IPS-18c (cell line): Measurements from ENCODE around the gene SERPINA12.

ENCODE experiments used
- H3K4me3 ChIP-seq: 2 replicates; pipeline ENCODE4 v1.7.0; 2013; ENCODE audit warnings: low read depth, mild to moderate bottlenecking, low read length, moderate library complexity; ENCODE audit not compliant: insufficient read depth
- H3K9me3 ChIP-seq: one replicate; pipeline ENCODE4 v1.6.1; 2013; ENCODE audit warnings: mild to moderate bottlenecking, low read length, moderate library complexity; ENCODE audit not compliant: control insufficient read depth, insufficient read depth

SERPINA12 gene, protein sequence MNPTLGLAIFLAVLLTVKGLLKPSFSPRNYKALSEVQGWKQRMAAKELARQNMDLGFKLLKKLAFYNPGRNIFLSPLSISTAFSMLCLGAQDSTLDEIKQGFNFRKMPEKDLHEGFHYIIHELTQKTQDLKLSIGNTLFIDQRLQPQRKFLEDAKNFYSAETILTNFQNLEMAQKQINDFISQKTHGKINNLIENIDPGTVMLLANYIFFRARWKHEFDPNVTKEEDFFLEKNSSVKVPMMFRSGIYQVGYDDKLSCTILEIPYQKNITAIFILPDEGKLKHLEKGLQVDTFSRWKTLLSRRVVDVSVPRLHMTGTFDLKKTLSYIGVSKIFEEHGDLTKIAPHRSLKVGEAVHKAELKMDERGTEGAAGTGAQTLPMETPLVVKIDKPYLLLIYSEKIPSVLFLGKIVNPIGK

DNA sequence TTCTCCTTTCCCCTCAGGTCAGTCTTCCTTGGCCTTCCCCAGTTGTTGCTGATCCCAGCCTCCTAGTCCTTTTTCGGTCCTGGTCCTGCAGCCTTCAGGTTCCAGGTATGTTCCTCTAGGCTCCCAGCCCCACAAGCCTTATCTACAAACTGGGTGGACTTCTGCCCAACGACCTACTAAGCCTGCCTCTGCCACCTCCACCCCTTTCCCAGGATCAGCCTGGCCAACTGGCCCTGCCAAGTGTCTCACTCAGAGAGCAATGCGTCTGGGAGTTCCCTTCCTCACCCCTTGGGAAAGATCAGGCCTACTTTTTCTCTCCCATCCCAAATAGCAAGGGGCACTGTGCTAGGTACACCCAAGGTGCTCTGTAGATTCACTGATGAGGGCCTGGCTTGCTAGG, at the start of gene SERPINA12:
TSS of gene SERPINA12 (minus strand) at position 114 of the 400 bp plus-strand sequence. CDS start 11,072 bp downstream, outside the sequence.
- Histone ChIP-seq H3K9me3 (no peaks in the 10 kb centered on the region), H3K4me3 (no peak within 1 kb of the TSS)

DNA sequence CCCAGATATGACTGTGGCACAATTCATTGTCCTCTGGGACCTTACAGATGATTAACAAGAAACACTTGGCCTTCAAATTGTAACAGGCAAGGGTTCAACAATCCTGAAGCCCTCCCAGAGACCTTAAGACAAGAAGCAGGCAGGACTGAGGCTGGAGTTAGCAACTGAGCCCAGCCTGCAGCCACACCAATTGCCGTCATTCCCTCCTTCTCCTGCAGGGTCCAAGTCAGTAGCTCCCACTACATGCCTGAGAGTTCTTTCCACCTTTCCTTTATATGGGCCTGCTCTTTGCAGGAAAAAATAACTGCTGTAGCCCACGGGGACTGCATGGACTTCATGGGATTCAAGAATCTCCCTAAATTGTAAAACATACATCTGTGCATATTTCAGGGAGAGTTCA, 49.6 kb upstream of the SERPINA12 start:
- peaks cover 2% of the 10 kb centered on the region for H3K9me3 ChIP-seq
- no peak overlapping the region for H3K4me3 ChIP-seq

DNA sequence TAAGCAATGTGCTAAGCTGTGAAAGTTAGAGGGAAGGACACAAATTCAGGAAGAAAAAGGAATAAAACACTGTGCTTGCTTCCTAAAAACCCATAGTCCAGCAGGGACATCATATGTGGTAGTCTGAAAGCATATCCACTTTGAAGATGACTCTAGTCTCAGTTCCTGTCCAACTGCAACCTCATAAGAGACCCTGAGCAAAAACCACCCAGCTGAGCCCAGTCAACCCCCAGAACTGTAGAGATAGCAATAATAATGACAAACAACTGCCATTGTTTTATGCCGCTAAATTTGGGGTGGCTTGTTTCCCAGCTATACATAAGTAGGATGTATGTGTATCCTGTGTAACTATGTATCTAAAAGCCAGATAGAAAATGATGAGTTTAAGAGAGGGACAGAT, 48.1 kb upstream of the SERPINA12 start:
- Histone ChIP-seq H3K9me3 (peaks cover 2% of the 10 kb centered on the region), H3K4me3 (no peak overlapping the region)

DNA sequence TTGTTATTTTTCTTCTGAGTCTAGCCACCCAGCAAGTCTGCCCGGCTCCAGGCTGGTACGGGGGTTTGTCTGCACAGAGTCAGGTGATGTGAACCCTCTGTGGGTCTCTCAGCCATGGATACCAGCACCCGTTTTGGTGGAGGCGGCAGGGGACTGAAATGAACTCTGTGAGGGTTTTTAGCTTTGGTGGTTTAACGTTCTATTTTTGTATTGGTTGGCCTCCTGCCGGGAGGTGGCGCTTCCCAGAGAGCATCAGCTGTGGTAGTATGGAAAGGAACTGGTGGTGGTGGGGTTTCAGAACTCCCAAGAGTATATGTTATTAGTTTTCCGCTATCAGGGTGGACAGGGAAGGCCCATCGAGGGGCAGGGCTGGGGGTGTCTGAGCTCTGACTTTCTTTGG, 46.7 kb upstream of the SERPINA12 start:
- peaks cover 2% of the 10 kb centered on the region for H3K9me3 ChIP-seq

DNA sequence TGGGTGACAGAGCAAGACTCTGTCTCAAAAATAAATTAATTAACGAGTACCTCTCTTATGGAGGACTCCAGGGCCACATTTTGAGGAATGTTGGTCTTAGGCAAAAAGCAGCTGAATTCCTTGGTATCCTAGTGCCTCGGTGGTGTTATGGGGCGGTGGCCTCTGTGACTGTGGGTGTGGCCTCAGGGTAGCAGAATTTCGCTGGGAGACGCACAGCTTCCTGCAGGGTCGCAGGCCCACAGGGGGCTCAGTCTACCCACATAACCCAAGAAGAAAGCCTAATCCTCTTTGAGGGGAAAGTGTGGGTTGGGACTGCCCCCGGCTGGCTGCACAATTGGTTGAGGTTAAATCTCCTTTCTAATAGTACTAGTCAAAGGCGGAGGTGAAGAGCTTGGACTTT, 40.8 kb upstream of the SERPINA12 start:
- Histone ChIP-seq H3K4me3 (no peak overlapping the region), H3K9me3 (no peaks in the 10 kb centered on the region)

More for the DNA sequence above, 46.7 kb upstream of the SERPINA12 start:
- H3K4me3 ChIP-seq, result no peak overlapping the region

DNA sequence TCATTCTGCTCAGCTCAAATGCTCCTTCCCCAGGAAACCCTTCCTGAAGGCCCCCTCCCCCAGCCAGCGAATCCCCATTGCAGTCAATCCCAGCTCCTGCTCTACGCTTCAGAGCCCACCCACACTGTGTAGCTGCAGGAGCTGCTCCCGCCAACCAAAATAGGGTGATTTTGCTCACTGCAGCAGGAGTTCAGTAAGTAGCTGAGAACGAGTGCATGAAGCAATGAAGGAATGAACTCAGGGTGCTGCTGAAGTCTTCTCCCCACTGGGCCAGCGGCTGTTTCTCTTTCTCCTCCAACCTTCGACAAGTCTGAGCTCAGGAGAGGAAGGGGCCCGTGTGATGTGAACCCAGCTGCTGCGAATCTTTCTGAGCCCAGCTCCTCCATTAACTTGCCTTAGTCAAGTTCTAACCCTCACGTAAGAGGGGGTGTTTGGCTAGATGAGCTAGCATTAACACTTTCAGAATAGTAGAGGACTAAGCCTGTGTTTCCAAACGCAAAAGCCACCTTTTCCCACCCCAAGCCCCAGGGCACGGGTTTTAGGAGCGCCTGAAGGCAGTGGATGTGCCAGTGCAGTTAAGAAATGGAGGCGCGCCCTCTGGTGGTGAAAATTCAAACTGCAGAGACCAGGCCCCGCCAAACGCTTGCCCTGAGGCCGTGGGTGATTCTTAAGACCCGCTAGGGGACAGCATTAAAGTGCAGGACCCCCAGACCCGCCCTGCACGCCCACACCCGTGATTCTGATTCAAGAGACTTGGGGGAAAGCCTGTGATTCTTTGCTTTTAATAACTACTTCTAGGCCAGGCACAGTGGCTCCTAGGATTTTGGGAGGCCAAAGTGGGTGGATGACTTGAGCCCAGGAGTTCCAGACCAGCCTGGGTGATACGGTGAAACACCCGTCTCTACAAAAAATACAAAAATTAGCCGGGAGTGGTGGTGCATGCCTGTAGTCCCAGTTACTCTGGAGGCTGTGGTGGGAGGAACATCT, 40.0 kb upstream of the SERPINA12 start:
- no peak overlapping the region for H3K4me3 ChIP-seq
- no peaks in the 10 kb centered on the region for H3K9me3 ChIP-seq

DNA sequence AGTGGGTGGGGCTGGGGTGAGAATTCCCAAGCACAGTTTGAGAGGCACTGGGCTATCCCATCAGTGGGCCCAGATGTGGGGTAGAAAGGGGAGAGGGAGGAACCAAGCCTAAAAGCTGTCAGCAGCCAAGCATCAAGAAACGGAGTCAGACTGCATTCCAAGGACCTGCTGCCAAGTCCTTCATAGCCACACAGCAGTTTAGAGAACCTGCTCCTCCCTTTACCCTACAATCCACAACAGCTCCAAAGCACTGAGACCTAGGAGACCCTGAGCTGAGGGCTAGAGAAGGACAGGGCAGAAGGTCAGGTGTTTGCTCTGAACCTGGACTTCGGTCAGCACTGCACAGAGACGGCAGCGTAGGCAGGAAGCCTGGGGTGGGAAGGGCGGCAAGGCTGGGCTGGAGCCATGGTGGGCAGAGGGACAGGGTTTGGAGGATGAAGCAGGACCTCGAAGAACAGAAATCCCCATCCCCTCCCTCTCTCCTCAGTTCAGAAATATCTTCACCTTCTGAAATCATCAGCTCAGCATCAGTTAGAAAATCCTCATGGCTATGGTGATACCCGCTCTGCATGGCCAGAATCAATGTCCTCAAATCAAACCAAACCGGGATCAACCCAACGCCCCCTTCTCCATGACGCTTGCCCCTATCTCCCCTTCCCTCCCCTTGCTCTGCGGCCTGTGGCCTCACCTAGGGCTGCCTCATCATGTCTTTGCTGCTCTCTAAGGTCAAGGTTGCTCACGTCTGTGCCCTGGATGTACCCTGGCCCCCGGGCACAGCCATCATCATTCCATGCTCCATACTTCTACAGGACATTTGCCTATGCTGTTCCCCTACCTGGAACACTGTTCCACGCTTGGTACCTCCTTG, 39.1 kb upstream of the SERPINA12 start:
- Histone ChIP-seq H3K4me3 (no peak overlapping the region), H3K9me3 (no peaks in the 10 kb centered on the region)

DNA sequence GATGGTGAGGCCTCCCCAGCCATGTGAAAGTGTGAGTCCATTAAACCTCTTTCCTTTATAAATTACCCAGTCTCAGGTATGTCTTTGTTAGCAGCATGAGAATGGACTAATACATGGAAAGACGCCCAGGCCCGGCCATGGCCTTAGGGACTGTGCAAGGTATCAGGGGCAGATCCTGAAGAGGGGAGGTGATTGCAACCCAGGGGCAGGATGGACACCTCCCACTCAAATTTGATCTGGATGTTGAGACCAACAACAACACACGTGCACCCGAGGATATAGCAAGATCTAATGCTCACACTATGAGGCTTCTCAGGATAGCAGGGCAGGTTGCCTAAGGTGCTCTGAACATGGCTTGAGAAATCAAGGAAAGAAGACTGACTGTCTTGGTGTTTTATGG, 38.5 kb upstream of the SERPINA12 start:
- H3K9me3 ChIP-seq, result no peaks in the 10 kb centered on the region
- H3K4me3 ChIP-seq, result no peak overlapping the region

DNA sequence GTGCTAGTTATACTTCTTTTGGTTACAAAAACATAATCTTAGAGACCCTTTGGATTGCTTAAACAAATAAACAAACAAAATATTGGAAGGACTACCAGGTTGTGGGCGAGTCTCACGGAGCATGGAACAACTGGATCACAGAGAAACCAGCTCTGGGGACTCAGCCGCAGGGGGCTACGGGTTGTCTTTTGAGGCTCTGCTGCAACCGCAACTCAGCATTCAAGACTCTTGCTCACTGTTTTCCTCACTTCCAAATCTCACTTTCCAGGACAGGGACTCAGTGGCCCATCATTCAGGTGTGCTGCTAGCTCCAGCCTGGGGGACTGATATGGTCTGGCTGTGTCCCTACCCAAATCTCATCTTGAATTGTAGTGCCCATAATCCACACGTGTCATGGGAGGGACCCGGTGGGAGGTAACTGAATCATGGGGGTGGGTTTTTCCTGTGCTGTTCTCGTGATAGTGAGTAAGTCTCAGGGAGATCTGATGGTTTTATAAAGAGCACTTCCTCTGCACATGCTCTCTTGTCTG, 37.9 kb upstream of the SERPINA12 start:
- Histone ChIP-seq H3K9me3 (no peaks in the 10 kb centered on the region), H3K4me3 (no peak overlapping the region)

DNA sequence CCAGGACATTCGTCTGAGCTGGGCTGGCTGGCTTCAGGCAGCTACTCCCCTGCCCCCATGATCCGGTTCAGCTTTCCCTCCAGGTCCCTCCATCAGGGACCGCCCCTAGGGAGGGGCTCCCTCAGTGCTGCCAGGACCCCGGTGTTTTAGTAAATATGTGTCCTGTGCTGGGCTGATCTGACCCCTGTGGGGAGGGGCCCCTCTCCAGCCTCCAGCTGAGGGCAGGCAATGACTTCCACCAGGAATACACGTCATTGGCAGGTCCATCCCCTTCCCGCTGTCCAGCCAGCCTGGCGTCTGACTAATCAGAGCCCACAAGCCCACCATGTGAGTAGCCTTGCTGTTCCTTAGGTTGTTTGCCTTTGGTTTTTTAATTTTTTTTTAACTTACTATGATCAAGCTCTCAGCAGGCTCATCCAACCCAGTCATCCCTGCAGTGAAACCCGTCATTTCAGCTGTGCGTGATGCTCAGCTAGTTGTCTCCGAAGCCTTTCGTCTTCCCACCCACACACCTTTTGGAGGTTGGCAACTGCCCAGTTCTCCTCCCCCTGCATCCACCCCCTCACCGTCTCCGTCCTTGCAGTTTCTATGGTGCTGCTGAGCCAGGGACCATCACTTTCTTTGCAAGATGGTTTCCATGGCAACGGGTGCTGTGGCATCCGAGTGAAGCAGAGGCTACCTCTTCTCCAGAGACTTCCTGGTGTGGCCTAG, 36.0 kb upstream of the SERPINA12 start:
- no peaks in the 10 kb centered on the region for H3K9me3 ChIP-seq
- H3K4me3 ChIP-seq, result no peak overlapping the region

DNA sequence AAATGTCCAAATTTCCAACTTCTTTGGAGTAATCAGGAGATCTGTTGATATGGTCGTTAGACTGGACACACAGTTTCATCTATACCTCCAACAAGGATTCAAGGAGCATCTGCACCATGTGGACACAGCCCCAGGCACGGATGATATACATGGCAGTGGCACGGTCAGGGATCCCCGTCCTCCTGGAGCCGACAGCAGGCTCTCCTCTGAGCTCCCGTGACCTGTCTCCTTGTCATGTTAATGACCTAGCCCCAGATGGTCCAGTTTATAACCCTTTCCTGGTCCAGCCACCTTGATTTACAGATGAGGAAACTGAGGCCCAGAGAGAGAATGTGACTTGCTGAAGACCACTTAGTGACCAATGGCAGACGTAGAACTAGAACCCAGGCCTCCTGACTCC, 35.5 kb upstream of the SERPINA12 start:
- Histone ChIP-seq H3K4me3 (no peak overlapping the region), H3K9me3 (no peaks in the 10 kb centered on the region)

DNA sequence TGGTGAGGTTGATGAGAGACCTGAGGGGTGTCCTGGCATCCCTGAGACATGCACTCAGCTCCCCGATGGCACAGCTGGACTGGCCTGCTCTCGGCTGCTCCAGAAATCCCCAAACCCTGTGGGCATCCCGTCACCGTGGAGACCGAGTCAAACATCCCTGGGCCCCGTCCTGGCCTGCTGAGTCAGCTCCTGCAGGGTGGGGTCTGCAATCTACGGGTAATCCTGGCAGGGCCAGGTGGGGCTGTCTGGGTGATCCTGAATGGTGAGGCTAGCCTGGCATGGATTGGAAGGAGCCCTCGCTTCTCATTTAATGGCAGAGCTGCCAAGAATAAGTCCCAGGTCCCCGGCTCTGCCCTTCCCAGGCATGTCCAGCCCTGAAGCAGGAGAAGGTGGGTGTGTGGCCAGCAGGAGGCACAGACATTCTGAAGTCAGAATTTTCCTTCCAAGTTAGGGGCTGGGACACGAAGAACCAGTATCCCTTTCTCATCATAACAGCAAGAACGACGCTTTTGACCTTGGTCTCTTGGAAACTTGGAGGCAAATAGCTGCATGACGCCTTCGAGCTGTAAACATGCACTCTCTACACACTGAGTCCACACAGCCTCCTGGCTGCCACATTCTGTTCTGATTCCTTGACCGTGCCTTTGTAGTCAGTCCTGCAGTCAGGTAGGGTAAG, 34.3 kb upstream of the SERPINA12 start:
- Histone ChIP-seq H3K4me3 (no peak overlapping the region), H3K9me3 (no peaks in the 10 kb centered on the region)

DNA sequence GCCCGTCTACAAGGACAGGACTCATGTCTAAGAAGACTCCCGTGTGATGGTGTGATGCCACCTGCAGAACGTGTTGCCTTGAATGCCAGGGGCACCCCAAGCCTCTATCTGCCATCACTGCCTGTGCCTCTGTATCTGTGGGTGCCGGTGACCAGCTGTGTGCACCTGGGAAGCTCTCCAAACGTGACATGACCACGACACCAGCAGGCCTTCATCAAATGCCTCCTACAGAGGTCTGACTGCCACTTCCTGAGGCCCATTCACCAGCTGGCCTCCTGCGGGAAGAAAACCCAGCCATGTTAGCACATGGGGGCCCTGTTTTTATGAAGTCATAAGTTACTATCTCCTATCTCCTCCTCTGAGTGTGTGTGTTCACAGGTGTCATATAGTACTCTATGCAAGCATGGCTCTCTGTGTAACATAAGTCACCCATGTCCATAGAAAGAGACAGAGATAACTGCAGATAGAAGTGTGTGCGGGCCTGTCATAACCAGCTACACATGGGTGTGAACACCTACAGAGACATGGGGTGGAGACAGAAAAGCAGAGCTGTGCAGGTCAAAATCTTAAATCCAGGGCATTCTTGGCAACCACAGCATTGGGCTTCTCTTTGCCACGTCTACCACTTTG, 33.7 kb upstream of the SERPINA12 start:
- H3K9me3 ChIP-seq, result no peaks in the 10 kb centered on the region
- H3K4me3 ChIP-seq, result no peak overlapping the region

DNA sequence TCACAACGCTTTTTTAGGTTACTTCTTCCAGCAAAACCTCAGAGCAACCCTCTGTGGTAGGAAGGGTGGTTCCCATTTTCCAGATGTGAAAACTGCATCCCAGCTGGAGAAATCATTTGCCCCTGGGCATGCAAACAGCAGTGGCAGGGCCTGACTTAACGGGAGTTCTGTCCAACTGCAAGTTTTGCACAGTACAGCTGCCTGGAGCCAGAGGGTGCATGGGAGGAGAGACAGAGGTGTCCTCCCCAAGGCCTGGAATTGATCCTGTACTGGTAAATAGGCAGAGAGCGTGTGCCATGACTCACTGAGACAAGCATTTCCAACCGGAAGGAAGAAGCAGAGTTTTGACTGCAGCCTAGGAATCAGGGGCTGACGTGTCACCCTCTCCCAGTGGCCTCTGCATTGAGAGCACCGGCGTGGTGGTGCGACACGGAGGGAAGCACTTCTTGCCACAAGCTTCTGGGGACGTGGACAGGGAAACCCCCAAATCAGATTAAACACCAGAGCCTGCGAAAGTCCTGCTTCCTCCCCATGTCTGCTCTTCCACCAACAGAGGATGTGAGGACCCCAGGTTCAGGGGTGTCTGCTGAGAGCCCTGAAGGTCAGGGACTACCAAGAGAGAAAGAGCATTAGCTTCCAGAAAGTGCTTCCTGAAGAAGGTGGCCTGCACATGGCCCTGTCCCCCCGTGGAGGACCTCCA, 33.0 kb upstream of the SERPINA12 start:
- no peak overlapping the region for H3K4me3 ChIP-seq
- no peaks in the 10 kb centered on the region for H3K9me3 ChIP-seq
